GM19455 (cell line): Measurements from ENCODE around the gene NENF.
A peak's percentile ranks its signal among the peaks of the same experiment; 100 is the strongest.
"Not testable (repeated sequence)": the region's sequence is repeated elsewhere in the genome, so short reads cannot be mapped to it uniquely, and the experiment has no call there.

Experiments used
- ATAC-seq: cut with Tn5 transposase; IDR thresholded peaks from one replicate; pipeline ENCODE4 v1.9.1; 2021; ENCODE audit not compliant: unreplicated experiment

Gene NENF

DNA sequence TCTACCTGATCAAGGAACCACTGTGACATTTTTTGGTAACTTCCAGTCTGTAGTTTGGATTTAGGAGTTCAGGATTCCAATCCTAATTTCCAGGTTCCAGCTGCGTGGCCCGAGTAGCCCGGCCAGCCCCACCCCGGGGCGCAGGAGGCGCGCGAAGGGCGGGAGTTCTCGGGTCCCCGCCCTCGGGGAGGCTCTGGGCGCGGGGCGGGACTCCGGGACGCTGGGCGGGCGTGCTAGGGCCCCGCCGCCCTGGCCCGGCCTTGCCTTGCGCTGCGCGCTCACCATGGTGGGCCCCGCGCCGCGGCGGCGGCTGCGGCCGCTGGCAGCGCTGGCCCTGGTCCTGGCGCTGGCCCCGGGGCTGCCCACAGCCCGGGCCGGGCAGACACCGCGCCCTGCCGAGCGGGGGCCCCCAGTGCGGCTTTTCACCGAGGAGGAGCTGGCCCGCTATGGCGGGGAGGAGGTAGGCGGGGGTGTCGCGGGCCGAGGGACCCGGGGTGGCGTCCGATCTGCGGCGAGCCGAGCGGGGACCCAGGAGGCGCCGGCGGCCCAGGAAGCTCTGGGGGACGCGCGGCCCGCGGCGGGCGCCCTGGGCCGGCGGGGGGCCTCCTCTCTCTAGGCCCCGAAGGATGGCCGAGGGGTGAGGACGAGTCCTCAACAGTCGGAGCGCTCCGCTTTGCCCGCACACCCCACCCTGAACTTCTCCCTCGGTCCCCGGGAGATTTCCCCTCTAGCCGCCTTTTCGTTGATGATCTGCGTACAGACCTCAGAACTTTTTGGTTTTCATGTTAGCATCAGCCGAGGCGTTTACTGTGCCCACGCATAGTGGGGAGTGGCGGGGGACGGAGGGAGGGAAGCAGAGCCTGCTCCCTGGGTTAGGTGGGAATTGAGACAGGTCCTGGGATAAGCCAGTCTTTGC, at the start of gene NENF:
Gene NENF, plus strand, starts transcription at position 260 of the 916 bp plus-strand sequence. Its CDS starts 24 bp downstream, at position 284.
- ATAC-seq: peak; percentile 99

DNA sequence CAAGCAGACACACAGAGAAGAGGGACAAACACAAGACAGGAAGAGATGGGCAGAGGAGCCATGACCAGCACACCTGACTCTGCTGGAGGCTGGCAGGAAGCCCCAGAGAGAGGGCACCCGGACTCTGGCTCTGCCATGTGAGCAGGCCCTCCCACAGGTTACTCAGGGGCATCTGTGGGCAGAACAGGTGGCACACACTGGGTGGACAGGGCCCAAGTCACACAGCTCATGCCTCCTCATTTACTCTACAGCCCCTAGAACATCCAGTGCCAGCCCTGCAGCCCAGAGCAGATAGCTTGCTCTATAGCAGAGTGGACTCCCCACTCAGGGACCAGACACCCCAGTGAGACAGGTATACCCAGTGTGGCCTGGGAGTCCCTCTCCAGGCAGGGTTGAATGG, 46.7 kb upstream of the NENF start:
- no peak for ATAC-seq

DNA sequence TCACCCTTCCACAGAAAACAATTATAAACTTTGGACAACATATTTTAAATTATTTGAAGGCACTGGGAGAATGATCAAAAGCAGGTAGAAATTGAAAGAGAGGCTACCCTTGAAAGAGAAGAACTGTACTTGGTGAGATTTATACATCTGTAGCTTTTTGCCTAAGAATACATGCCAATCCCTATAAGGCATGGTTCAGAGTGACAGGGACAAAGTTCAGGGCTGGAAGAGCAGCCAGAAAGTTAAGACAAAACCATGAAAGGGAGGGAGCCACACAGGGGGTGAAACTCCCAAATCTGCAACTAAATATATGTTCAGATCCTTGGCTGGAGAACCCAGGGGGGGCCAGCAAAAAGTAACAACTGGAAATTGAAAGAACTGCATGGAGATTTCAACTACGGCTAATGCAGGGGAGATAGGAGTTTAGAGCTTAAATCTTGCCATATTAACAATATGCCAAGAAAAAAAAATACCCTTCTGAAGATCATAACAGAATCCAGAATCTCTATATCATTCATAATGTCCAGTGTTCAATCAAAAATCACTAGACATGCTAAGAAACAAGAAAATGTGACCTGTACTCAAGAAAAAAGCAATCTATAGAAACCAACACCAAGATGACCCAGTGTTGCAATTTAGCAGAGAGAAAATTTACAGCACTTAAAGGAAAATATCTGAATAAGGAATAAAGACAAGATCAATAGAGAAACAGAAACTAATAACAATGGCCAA, 43.6 kb upstream of the NENF start:
- no peak for ATAC-seq

DNA sequence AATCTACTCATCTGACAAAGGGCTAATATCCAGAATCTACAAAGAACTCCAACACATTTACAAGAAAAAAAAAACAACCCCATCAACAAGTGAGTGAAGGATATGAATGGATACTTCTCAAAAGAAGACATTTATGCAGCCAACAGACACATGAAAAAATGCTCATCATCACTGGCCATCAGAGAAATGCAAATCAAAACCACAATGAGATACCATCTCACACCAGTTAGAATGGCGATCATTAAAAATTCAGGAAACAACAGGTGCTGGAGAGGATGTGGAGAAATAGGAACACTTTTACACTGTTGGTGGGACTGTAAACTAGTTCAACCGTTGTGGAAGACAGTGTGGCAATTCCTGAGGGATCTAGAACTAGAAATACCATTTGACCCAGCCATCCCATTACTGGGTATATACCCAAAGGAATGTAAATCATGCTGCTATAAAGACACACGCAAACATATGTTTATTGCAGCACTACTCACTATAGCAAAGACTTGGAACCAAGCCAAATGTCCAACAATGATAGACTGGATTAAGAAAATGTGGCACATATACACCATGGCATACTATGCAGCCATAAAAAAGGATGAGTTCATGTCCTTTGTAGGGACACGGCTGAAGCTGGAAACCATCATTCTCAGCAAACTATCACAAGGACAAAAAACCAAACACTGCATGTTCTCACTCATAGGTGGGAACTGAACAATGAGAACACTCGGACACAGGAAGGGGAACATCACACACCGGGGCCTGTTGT, 36.9 kb upstream of the NENF start:
- ATAC-seq: not testable (repeated sequence)

DNA sequence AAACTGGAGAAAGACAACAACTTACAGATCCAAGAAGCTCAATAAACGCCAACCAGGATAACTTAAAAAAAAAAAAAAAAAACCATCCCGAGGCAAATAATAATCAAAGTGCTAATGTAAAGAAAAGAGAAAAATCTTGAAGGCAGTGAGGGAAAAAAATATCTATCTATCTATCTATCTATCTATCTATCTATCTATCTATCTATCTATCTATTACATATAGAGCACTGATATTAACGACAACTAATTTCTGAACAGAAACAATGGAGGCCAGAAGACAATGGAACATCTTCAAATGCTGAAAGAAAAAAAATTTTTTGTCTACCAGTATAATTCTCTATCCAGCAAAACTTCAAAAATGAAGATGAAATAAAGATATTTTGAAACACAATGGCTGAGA, 36.1 kb upstream of the NENF start:
- ATAC-seq: no peak

DNA sequence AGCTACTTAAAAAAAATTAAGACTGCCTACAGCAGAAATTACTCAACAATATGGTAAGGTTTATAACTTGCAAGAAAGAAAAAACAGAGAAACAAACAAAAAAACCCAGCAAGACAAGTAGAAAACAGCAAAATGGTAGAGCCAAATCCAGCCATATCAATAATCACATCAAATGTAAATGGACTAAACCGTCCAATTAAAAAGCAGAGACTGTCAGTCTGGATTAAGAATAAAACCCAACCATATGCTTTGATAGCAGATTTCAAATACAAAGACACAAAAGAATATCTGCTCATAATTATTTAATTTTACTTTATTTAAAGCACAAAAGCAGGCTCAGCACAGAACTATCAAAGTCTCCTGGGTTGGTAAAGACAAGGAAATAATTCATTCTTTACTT, 35.5 kb upstream of the NENF start:
- no peak for ATAC-seq

DNA sequence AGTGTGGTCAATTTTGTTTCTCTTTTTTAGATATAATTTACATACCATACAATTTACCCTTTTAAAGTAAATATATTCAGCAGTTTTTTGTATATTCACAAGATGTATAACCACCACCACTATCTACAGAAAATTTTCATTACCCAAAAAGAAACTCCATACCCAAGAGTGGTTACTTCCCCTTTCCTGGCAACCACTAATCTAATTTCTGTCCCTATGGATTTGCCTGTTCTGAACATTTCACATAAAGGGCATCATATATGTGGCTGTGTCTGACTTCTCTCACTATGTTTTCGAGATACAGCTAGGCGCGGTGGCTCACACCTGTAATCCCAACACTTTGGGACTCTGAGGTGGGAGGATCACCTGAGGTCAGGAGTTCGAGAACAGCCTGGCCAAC, 31.7 kb upstream of the NENF start:
- ATAC-seq: no peak

DNA sequence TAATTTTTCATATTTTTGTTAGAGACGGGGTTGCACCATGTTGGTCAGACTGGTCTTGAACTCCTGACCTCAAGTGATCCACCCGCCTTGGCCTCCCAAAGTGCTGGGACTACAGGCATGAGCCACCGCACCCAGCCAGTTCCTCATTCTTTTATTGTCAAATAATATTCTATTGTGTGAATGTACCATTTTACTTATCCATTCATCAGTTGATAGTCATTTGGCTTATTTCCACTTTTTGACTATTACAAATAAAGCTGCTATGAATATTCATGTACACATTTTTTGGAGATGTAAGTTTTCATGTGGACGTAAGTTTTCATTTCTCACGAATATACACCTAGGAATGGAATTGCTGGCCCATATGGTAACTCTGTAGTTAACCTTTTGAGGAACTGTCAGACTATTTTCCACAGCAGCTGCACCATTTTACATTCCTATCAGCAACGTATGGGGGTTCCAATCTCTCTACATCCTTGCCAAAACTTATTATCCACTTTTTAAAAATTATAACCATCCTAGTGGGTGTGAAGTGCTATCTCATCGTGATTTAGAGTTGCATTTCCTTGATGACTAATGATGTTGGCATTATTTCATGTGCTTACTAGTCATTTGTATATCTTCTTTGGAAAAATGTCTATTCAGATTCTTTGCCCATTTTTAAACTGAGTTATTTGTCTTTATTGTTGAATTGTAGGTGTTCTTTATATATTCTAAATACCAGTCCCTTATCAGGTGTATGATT, 30.7 kb upstream of the NENF start:
- no peak for ATAC-seq

DNA sequence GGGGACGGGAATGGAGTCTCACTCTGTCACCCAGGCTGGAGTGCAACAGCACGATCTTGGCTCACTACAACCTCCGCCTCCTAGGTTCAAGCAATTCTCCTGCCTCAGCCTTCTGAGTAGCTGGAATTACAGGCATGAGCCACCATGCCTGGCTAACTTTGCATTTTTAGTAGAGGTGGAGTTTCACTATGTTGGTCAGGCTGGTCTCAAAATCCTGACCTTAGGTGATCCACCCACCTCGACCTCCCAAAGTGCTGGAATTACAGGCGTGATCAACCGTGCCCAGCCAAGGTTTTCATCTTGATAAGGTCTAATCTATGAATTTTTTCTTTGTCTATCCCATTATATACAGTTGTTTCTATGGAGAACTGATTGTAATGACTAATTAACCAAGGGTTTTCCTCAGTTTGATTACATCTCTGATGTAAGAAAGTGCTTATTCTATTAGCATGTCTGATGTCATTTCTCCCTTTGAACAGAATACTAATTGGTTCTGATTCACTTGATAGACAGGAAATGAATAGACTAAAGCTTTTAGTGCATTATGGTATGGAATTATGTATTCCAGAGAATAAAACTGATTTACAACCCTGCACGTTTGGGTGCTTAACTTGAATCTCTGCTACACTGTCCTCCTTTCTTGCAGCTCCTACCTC, 29.9 kb upstream of the NENF start:
- no peak for ATAC-seq

DNA sequence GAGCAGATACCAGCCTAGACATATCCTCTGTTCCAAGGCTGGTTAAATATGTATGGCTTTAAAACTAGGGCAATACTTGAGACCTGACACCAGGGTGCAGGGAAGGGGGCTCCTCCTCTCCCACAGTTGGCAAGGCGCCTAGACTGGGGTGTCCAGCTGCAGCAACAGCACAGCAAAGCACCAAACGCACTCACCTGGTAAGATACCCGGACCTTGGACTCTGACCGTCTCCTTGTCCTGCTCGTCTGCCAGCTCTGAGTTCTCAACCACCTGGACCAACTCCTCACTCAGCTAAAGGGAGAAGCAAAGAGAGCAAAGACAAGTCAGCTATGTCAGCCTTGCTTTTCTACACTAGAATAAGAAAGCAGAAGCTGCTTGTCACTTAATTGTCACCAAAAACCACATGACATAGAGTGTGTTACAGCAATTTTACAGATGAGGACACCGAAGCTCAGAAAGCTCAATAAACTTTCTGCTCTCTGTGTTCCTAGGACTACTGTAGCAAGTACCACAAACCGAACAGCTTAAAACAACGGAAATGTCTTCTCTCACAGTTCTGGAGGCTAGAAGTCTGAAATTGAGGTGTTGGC, 22.4 kb upstream of the NENF start:
- ATAC-seq: no peak

DNA sequence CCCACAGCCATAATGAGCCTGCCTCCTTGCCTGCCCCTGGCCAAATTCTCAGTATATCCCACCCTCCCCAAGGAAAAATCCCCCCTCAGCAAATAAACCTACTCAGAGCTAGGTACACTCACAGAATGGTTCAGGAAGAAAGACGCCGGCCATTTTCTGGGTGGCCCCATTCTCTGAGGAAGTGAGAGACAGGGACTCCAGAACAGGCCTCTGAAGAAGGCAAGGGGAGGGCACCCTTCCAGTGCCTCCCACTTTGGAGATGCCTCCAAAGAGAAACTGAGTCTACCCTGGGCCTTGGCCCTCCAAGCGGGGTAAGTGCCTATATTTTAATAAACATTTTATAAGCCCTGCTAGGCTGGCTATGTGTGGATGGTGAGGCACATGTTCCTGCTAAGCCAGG, 20.3 kb upstream of the NENF start:
- ATAC-seq: no peak

DNA sequence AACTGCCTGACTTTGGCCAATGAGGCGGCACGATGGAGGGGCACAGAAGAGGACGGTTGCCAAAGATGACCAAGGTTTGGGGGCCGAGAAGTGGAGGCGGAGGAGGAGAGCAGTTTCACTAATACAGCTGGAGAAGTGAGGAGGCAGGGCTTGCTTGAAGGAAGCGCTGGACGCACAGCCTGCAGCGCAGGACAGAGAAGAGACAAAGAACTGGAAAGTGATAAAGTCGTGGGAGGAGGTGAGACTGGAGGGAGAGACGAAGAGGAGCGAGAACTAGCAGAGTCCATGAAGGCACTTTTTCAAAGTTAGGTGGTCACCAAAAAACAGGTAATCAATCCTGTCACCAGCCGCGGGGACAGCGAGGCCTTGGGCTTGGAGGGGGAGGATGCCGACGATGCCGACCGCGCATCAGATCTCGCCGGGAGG, 18.8 kb upstream of the NENF start:
- peak; percentile 5 for ATAC-seq

DNA sequence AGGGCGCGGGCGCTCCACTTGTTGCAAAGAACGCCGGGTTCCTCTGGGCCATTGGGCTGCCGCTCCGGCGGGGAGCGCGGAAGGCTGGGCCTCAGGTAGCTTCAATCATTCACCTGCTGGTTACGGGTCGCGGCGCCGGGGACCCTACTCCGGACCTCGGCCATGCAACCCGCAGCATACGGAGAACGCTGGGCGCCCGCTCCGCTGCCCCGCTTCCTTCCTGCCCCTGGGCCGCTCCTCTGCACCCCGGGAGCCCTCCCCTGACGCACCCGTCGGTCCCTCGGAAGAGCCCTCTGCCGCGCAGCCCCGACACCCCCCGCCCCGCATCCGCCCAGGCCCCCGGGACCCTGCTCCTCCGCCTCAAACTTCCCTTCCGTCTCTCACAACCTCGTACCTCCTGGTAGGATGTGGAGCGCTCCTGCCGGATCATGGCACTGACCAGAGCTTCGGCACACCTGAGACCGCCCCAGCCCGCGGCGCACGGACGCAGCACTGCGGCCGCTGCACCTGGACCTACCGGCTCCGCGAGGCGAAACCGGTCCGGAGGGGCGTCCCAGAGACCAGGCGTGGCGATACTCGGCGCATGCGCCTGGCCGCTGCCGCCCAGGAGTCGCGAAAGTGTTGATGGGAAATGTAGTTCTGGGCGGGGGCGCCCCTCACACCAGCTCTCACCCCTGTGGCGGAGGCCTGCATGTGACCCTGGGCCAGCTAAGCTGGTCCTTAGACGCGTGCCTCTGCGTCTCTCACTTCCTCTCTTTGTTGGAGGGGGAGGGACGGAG, 18.2 kb upstream of the NENF start, which contains the start of gene PACC1:
Gene PACC1, minus strand, starts transcription at position 559 of the 779 bp plus-strand sequence. Its CDS starts 129 bp downstream, at position 430.
- peak; percentile 90 for ATAC-seq

DNA sequence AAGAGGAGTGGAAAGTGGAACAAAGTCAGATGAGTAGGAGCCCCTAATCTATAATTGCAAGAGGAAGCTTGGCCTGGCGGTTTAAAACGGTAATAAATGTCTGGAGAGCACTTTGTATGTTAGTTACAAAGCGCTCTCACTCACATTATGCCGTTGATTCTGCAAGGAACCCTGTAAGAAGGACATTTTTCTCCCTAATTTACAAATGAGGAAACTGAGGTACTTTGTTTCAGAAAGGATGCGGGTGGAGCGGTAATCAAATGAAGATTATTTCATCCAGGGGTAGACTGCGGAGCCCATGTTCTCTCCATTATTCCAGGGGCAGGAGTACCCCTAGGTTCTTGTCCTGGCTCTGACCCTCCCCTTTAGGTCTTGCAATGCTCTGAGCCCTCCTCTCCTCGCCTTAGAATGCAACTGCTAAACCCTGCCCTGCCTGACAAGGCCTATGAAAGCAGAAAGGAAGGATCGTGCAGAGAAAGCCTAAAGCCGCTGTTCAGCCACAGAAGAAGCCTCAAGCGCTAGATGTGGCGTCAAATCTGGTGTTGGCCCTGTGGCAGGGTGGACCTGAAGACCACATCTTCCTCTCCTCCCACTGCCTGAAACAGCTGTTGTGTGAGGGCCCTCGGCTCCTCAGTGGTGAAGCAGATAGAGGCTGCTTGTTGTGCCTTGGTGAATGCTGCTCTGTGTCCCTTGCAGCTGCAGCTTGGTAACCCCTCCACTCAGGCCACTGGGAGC, 17.4 kb upstream of the NENF start:
- peak; percentile 24 for ATAC-seq

DNA sequence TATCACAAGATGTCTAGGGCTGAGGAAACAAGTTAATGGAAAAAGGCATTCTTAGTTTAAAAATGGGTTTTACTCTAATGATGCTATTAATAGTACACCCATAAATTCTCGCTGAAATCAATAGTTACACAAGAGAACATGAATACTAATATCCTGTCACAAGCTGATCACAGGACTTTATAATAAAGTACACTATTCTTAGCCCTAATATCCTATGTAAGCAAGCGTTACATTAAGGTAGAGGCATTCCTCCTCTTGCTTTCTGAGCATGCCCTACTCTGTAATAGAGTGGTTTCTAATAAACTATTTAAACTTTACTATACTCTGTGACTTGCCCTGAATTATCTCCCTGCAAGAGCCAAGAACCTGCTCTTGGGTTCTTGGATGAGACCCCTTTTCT, 11.6 kb upstream of the NENF start:
- ATAC-seq: no peak

DNA sequence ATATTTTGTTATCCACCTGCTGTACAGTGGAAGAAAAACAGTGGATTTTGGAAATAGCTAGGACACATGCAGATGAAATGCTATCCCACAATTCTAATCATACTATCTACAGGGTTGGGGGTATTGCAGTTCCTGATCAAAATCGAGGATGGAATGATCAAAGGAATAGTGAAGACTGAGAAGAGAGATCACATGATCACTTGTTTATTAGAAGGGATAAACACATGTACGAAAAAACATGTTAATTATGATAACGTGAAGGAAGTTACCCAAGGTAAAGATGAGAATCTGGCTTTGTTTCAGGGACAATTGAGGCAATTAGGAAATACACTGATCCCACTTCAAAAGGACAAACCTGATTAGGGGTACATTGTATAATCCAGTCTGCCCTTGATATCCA, 8.8 kb upstream of the NENF start:
- no peak for ATAC-seq

DNA sequence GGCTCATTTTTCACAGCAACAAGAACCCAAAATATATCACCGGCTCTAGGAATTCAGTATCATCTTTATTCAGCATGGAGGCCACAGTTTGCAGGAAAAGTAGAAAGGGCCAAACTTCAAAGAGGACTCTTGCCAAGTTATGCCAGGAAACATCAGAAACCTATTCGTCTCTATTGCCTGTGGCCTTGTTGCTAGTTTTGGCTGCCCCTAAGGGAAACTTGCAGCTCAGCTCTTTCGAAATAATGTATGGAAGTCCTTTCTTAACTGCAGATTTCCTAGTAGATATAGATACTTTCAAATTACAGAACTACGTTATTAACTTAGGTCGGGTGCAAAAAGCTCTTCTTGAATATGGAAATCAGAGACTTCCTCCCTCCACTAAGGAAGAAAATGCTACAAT, 4.2 kb upstream of the NENF start:
- ATAC-seq: no peak

DNA sequence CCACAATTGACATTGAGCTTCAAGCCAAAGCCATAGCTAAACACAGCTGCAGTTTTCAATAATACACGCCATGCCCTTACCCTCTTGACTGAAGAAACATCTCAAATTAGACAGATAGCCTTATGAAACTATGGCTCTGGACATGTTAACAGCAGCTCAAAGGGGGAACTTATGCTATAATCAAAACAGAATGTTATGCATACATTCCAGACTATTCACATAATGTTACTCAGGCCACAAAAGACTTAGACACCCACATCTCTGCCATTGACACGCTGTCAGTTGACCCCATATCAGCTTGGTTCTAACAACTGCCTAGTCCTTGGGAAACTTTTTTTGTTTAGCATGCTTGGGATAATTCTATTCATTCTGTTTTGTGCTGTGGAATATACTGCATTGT, 2.3 kb upstream of the NENF start:
- ATAC-seq: no peak
